ENCODE results near the gene GAGE10. TPM values are rescaled to one million over a fixed set of nuclear protein-coding genes. Genes with fewer than 3 reads are reported as not detected.

Gene GAGE10
- total and polyA plus RNA-seq, 2 of the 8 experiments (the other 6 are each of a cell fraction or from before 2014, with no cell fraction given) = not detected

DNA sequence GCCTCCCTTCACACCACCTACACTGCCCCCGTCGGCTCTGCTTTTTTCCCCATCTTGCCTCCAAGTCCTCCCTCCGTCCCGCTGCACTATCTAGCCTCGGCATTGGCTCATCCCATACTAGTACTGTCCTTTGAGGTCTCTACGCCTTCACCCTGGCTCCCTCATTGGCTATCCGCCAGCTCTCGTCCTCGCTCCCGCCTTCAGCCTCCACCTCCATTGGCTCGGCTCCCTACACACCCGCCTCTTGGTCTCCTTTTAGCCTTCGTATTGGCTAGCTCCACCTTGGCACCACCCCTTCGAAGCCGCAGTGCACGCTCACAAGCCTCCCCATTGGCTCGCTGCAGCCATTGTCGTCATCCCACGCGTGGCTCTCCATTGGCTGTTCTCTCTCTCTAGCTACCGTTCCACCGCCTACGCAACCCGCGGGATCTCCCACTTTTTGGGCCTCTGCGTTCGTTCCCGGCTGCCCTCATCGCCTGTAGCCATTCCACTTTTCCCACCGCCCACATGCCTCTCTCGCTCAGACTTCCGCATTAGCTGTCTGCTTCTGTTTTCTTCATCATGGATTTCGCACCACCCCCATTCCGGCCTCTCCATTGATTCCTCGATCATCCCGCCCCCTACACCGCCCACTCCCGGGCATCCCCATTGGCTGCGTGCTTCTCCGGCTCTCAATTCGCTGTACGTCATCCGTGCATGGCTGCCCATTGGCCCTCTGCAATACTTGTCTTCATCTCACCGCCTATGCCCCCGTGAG, 34.3 kb upstream of the GAGE10 start (continued):
- TF ChIP-seq POLR2AphosphoS5 (IDR thresholded peaks at IDR 0.05; ENCODE audit: low read depth, low read length) (peak; percentile 80), CTBP2 (IDR thresholded peaks at IDR 0.05; ENCODE audit: borderline replicate concordance, insufficient read depth, insufficient read length, low read length) (no peak), NRF1 (IDR thresholded peaks at IDR 0.05; ENCODE audit: low read depth, low read length) (no peak), E2F6 (IDR thresholded peaks at IDR 0.05) (peak; percentile 39; the same call in 1 of the 2 replicates), CBX5 (IDR thresholded peaks at IDR 0.05; ENCODE audit: low read depth, low read length) (no peak), POLR2A (IDR thresholded peaks at IDR 0.05; ENCODE audit: control extremely low read depth in 1 of 2, low read depth in 2 of 2, low read length in 2 of 2) (peak; percentile 70 to 85), KDM4A (IDR thresholded peaks at IDR 0.05; ENCODE audit: low read depth, low read length, severe bottlenecking) (peak; percentile 32), ZNF274 (IDR thresholded peaks at IDR 0.05; ENCODE audit: borderline replicate concordance, extremely low read depth, low read length) (no peak), SP1 (IDR thresholded peaks at IDR 0.05; ENCODE audit: low read depth, low read length) (peak; percentile 95), HDAC6 (IDR thresholded peaks at IDR 0.05; ENCODE audit: low read depth, low read length) (no peak), CBX8 (IDR thresholded peaks at IDR 0.05; ENCODE audit: borderline replicate concordance, low read depth, low read length) (no peak), RBBP5 (IDR thresholded peaks at IDR 0.05; ENCODE audit: borderline replicate concordance, low read depth, low read length) (no peak), JUN (IDR thresholded peaks at IDR 0.05; ENCODE audit: low read depth, low read length) (no peak), SIN3A (conservative IDR thresholded peaks at IDR 0.05 in 1 of 2, IDR thresholded peaks at IDR 0.05 in 1 of 2; ENCODE audit: low read depth in 1 of 2, low read length in 2 of 2) (0 out of 4 replicates have a peak, but pooled peaks of 1 of the 2 experiments have one; percentile 31), SAP30 (IDR thresholded peaks at IDR 0.05; ENCODE audit: insufficient read depth, insufficient replicate concordance, low read length) (no peak)

Data from H1 (cell line).